Measurements from ENCODE around the gene SNX1.

SNX1 gene

GRCh38 chr15:64162478-64162868 is 66.7 kb downstream of the SNX1 start:
- peak; percentile 56 for ATAC-seq
- TF ChIP-seq CSRNP3 (CRISPR knock-in tag; IDR thresholded peaks at IDR 0.05), result no peak
- no peak for TF ChIP-seq ZC3H10 (CRISPR knock-in tag; IDR thresholded peaks at IDR 0.05)

GRCh38 chr15:64162869-64163658 is 67.3 kb downstream of the SNX1 start, which contains the start of gene PPIB:
PPIB (minus strand) TSS chr15:64163022; CDS start chr15:64162986, 36 bp downstream.
- peak; percentile 98 for ATAC-seq
- TF ChIP-seq TSHZ2 (CRISPR knock-in tag; IDR thresholded peaks at IDR 0.05) (0 out of 2 replicates have a peak, but pooled peaks have one; percentile 32), ZNF8 (CRISPR knock-in tag; IDR thresholded peaks at IDR 0.05) (no peak), ZFP30 (CRISPR knock-in tag; IDR thresholded peaks at IDR 0.05) (no peak), SNAI2 (CRISPR knock-in tag; IDR thresholded peaks at IDR 0.05) (no peak), PATZ1 (CRISPR knock-in tag; IDR thresholded peaks at IDR 0.05; ENCODE audit: borderline replicate concordance) (no peak), ESRRG (CRISPR knock-in tag; IDR thresholded peaks at IDR 0.05) (no peak), ISL1 (CRISPR knock-in tag; IDR thresholded peaks at IDR 0.05) (no peak), CSRNP3 (CRISPR knock-in tag; IDR thresholded peaks at IDR 0.05) (no peak), RARB (CRISPR knock-in tag; IDR thresholded peaks at IDR 0.05) (no peak), ZFP3 (CRISPR knock-in tag; IDR thresholded peaks at IDR 0.05) (0 out of 2 replicates have a peak, but pooled peaks have one; percentile 17), TOX (CRISPR knock-in tag; IDR thresholded peaks at IDR 0.05; ENCODE audit: borderline replicate concordance) (no peak), ZNF70 (CRISPR knock-in tag; IDR thresholded peaks at IDR 0.05) (no peak), BACH2 (CRISPR knock-in tag; IDR thresholded peaks at IDR 0.05; ENCODE audit: borderline replicate concordance) (no peak)

- no peak for TF ChIP-seq ARNTL (CRISPR knock-in tag; IDR thresholded peaks at IDR 0.05; ENCODE audit: borderline replicate concordance, low read depth)
- TF ChIP-seq PPARA (CRISPR knock-in tag; IDR thresholded peaks at IDR 0.05; ENCODE audit: borderline replicate concordance), result no peak
- no peak for TF ChIP-seq ZNF8 (CRISPR knock-in tag; IDR thresholded peaks at IDR 0.05)
- no peak for TF ChIP-seq OSR1 (CRISPR knock-in tag; IDR thresholded peaks at IDR 0.05)
- no peak for TF ChIP-seq ZFP3 (CRISPR knock-in tag; IDR thresholded peaks at IDR 0.05)
- TF ChIP-seq POU6F1 (CRISPR knock-in tag; IDR thresholded peaks at IDR 0.05; ENCODE audit: borderline replicate concordance, low read depth), result no peak
- TF ChIP-seq BACH2 (CRISPR knock-in tag; IDR thresholded peaks at IDR 0.05; ENCODE audit: borderline replicate concordance), result no peak
- ATAC-seq, result peak; percentile 8
Measured at GRCh38 chr15:64163659-64164362, 68.0 kb downstream of the SNX1 start.

Data from SK-N-SH treated with all-trans-retinoic acid at 6 μM for 48 hours (cell line).